Inflammatory macrophage treated with lipopolysaccharide for 1 hour (primary cell): ENCODE measurements around the gene ZNF462.
"Not testable (repeated sequence)": the region's sequence is repeated elsewhere in the genome, so short reads cannot be mapped to it uniquely, and the experiment has no call there.

Experiments used
- DNase-seq, 2 donors: peaks; one replicate each; pipeline ENCODE4 v3.0.0-alpha.2; 2020 to 2022

Gene ZNF462

DNA sequence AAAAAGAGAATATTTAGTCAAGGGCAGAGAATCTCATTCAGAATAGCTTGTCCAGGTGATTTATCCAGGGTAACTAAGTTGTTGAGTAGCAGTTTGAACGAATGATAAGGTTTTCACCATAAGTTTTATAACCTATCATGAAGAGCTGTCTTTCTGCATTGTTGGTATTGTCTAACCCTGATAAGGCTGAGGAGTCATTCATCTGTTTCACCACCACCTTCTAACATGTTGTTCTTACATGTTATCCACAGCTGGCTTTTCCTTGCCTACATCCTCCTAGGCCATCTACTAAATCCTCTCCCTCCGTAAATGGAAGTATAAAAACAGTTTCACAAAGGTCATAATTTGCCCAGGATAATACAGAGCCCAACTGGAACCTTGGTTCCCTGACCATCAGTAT is 24.1 kb downstream of the ZNF462 start:
- DNase-seq = no peak

DNA sequence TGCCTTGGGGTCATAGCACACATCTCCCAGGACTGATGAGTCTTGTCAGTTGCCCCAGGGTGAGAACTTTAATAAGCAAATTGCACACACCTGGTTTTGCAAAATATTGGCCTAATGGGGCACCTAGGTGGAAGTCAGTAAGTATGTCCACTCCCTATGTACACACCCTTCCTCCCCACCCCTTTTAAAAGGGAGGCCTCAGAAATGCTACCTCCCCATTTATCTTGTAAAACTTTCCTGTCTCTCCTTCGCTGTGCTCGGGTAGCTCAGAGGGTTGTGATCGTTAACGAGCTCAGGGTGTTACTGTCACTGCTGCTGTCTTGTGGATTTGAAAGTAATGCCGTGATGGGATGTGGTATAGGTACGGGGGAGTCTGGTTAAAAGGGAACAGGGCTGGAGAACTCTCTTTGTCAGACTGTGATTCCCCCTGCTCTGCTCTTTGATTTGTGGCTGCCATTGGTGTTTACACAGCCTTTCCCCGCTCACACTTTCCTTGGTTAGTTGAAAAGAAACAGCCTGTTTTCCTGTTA is 26.2 kb downstream of the ZNF462 start:
- DNase-seq = no peak

DNA sequence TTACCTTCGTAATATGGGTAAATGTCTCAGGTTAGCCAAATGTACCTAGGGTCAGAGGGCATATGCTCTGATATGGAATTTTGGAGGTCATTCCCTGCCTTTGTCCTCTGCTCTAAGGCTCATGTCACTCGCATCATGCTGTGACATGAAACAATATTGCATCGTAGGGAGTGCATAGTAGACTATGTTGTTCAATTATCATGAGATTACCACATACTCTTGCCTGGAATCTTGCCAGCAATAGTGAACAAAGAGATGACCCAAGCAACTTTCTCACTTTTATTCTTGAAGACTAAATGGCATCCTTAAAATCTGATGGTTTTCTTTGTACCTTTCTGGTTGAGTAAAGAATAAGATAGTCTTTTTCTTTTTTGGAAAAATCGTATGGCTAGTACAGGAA is 27.6 kb downstream of the ZNF462 start:
- peak in 1 of 2 donors; percentile 14 for DNase-seq

DNA sequence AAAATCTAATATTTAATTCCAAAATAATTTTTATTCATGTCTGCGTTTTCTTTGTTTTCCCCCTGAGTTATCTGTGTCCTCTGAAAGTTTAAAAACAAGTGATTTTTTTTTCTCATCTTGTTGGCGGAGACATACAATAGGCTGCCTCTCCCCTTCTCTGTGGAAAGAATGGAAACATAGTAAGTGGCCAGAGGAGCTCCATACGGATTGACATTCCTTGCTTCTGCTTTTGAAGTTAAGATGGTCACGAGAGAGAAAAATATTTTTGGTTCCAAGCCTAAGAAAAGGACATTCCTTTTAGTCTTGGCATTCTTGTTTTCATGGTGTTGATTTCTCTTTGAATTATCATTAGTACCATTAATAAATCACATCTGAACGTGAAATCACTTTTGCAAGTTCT is 28.3 kb downstream of the ZNF462 start:
- no peak for DNase-seq

DNA sequence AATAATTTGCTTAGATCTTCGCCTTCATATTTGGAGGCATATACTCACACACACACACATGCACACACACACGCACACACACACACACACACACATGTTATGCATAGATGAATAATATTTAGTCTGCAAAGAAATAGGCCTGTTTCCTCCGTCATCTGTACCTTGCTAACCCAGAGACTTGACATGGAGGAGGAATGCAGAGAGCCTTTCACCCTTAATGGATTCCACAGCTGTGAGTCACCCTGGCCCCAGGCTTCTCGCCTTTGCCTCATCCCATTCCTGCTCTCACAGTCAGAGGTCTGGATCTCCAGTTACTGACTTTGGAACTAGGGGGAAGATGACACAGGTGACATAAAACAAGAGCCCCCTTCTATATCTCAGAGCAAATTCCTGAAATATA is 29.7 kb downstream of the ZNF462 start:
- no peak for DNase-seq

DNA sequence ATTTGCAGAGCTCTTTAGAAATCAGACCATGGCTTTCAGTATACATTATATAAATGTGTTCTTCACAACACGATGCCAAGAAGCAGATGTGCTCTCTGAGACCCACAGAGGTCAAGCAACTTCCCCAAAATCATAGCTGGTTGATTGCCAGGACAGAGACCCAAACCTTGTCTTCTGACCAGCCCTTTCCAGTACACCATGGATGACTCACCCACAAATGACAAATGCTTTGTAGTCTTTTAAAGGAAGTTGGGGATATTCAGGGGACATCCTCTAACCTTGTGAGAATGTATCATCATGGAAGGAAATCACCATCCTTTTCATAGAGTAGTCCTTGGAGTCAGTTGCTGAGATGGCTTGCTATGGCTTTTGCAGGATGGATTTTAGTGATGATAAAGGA is 30.1 kb downstream of the ZNF462 start:
- DNase-seq = peak; percentile 70 to 95

DNA sequence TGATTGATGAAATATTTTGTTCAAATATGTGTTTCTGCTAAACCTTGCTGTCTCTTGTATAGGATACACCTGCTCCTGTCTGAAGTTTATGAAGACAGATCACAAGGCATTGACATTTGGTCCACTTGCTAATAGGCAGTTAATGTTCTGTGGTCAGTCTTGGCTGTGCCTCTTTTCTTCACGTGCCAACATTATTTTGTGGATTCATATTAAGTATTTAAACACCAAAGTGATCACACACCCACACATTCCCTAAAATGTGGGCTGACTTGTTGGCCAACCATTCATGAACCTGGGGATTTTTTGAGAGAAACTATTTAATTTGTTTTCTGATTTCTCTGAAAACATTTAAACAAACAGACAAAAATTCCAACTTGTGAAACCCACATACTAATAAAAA is 33.7 kb downstream of the ZNF462 start:
- peak; percentile 9 to 43 for DNase-seq

DNA sequence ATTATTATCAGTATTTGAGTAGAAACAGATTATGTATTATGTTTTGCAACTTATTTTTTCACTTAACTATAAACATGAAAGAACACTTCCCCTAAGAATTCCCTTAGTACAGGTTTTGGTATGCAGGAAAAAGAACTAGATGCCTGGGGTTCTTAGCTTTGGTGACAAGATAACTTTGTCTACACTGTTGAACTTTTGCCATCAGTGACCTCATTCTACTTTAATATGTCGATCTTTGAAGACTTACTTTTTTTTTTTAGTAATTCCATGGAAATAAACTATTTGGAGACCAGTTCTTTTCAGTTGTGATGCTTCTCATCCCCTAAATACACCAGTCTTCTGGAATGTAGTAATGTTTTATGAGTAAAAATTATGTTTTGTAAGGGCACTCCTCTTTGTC is 34.3 kb downstream of the ZNF462 start:
- no peak for DNase-seq

DNA sequence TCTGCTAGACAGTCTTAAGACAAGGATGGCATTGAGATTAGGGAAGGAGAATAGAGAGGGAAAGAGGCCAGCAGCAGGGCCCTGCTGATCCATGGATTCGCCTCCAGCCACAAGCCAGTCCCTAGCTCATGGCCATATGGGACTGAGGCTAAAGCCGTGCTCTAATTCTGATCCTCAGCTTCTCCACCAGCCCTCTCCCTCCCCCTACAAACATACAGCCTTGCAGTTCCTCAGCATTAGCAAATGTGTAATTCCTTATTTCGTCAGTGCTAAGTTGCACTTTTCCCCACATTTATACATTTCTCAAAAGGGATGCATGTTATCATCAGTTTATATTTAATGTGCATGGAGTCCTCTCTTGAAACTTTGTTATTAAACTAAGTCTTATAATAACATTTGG is 34.8 kb downstream of the ZNF462 start:
- DNase-seq = peak; percentile 9 to 35

DNA sequence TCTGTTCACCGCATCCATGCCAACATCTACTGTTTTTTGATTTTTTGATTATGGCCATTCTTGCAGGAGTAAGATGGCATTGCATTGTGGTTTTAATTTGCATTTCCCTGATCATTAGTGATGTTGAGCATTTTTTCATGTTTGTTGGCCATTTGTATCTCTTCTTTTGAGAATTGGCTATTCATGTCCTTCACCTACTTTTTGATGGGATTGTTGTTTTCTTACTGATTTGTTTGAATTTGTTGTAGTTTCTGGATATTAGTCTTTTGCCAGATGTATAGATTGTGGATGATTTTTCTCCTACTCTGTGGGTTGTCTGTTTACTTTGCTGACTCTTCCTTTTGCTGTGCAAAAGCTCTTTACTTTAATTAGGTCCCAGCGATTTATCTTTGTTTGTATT is 37.6 kb downstream of the ZNF462 start:
- DNase-seq = not testable (repeated sequence)

DNA sequence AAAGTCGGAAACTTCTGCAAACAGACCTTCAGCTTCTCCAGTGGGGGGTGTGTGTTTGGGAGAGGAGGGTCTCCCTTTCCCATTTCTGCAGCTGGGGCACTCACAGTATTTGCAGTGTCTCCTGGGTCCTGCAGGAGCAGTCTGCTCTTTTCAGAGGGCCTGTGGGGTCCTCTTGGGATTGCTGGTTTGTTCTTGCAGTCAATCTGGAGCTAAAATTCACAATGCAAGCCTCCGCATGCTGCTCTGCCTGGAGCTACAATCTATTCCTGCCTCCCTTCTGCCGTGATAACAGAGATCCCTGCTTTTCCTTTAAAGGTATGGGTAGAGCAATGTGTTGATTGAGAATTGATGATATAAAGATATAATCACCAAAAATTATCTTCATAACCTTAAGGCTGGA is 43.2 kb downstream of the ZNF462 start:
- DNase-seq = no peak

DNA sequence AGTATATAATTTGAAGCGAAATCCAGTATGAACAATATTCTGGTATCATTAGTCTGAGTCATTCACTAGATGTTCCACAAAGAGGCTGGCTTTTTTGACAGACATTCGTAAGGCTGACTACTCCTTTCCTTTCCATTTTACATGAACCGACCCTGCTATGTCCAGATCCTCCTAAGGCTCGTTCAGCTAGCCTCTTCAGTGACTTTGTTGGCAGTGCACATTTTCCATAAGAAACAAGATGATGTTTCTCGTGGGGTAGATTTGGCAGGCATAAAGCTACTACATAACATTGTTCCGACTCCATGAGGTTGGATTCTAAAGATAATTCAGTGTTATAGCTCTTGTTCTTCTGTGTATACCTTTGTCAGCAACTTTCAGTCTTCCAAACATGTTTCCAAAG is 49.0 kb downstream of the ZNF462 start:
- DNase-seq = no peak

DNA sequence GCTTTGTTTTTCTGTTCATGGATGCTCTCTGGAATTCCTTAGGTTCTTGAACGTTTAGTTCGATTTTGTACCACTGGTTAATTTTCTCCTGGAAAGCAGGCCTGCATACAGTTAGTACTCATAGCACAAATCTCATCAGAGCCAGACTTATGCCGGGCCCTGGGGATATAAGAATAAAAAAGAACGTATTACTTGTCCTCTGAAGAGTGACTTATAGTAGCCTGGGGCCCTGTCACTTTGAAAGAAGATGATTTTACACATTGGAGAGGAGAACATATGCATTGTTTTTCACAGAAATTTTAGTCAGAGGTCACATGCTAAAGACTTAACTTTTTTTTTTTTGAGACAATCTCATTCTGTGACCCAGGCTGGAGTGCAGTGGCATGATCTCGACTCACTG is 50.3 kb downstream of the ZNF462 start:
- no peak for DNase-seq

DNA sequence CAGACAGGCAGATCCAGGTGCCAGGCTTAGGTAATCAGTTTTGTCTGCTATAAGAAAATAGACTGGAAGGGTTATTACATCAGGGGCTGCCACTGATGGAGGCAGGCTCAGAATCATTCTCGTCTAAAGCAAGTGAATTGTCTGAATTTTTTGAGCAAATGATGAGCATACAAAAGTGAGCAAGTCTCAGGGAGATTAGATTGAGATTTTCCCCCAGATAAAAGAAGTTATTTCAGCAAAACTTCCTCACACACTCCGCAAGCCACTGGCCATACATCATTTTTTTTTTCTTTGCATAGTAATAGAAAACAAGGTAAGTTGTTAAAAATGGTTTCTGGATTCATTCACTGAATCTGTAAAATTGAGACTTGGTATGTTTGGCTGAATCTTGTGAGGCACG is 52.9 kb downstream of the ZNF462 start:
- no peak for DNase-seq

DNA sequence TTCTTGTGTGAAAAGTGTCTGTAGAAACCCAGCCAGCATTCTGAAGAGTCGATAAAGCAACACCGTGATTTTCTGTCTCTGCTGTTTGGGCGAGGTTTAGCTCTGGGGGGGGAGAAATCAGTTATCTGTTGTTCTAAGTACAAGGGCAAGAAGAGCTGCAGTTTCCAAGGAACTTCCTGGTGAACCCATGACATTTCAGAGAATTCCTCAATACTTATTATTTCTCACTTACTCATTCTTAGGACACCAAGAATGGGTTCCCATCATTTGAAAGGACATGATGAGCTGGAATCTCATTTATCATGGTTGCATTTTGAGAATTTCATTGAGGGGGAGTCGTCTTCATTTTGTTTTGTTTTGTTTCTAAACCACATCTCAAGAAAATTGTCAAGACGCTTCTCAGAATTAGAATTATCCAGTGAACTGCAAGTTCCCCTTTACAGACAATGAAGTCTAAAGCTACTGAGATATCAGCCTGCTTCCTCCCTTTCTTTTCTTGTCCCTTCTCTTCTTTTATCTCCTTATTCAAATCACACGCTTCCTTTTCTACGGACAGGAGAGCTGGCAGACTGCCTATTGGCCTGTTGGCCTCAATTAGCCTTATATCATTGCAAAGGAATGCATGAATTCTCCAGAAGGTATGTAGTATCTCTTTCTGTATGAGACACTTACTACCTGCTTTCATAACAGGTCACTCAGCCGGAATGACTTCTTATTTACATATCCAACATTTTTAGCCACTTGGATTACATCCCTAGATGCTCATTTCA is 53.7 kb downstream of the ZNF462 start:
- DNase-seq = no peak

DNA sequence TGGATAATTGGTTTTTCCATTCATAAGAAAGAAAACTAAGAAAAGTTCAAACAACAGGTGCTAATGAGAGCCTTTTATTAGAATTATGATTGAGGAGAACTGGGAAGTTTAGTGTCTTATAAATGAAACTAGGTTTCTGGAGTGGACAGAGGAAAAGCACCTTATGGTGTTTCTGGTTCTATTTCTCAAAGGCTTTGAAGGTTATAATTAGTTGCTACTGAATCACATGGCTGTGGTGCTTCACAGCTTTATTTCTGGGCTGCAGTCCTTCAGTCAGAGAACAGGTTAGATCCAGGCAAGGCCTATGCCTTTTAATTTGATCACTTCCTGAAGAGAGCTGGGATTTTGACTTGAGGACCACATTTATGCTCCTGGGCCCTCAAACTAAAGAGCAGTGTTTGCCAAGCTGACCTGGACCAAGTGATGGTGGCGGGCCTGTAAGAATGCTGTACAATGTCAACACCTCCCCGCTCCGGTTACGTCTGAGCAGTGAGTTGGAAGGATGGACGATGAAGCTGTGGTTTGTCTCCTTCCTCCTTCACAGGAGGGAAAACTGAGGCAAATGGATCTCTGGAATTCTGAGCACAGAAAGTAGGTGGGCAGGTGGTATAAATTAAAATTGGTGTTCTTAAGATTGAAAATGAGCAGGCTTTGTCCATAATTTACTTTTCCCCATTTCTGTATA is 56.0 kb downstream of the ZNF462 start:
- no peak for DNase-seq

DNA sequence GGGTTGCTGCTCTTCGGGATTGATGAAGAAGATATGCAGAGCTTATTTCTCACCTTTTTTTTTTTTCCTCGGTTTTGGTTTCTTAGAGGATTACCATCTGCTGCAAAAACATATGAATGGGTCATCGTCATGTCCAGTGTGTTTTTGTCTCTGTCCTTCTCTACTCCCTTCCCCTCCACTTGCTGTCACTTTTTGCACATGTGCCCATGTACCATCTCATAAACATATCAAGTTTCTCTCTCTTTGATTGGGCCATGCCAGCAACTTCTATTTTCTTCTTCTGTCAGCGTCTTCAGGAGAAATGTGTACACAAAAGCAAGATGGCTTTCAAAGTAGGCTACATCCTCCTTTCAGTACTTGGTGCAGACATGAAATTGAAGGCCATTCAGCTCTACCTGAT is 57.1 kb downstream of the ZNF462 start:
- no peak for DNase-seq

DNA sequence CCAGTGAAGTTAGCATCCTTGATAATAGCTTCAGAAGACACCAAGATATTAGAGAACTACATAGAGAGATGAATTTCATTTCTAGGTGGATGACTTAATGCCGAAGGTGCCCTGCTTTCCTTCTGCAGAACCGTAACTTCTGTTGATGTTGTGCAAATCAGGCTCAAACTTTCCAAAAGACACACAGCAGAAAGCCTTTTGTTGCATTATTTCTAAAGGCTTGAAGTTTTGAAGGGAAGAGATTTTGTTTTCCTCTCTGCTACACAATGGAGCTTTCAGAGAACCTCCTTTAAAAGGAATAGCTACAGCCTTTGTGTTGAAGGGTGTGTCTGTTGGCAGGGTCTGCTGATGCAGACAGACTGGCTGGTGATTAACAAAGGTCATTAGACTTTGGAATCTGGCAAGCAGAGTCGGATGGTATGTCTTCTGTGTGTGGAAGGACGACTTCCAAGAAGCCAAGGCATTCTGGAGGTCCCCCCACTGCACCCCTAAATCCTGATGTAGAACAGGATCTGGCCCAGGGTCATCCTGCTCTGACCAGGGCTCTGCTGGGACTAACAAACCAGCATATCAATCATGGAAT is 57.8 kb downstream of the ZNF462 start:
- no peak for DNase-seq

DNA sequence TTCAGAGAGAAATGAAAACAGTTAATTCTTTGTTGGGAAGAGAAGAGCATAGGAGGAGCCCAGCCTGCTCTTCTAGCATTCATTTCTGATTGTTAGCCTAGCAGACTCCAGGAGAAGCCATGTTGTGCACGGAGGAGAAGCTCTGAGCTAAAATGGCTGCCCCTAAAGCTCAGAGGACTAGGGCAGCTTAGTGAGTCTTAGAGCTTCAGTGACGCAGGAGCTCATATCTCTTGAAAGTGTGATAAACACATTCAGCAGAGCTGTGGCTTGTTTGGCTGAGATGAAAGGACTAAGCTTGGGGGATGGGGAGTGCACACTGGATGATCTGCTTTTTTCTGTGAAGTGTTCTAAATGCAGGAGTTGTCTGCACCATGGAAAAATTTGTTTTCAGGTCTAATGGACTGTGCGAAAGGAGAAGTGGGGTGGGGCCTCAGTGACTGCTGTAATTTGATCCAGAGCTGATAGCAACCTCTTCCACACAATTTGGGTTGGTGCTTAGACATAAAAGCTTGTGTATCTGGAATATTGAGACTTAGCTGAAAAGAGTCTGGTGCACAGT is 58.5 kb downstream of the ZNF462 start:
- DNase-seq = no peak

DNA sequence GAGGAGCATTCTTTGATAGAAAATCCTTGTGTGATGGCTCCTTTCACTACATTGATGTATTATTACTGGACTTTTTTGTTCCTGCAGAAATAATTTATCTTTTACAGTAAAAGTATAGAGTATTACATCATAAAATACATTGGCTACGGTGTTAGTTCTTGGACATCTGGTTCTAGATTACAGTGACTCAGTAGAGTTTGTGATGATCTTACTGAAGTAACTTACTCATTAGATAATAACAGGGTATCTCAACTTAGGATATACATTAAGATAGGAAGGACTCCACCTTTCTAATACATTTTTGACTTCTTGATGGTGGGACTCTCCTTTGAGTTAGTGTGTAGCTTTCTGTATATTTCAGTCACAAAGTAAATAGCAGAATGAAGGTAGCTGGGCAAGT is 59.1 kb downstream of the ZNF462 start:
- no peak for DNase-seq

DNA sequence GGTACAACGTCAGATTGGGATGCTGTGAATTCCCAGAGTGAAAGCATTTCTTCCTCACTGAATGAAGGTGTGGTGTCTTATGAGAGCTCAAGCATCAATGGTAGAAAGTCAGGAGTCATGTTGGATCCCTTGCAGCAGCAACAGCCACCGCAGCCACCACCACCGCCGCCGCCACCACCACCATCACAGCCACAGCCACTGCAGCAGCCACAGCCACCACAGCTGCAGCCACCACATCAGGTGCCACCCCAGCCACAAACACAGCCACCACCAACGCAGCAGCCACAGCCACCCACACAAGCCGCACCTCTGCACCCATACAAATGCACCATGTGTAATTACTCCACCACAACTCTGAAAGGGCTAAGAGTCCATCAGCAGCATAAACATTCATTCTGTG is 62.4 kb downstream of the ZNF462 start:
- no peak for DNase-seq

DNA sequence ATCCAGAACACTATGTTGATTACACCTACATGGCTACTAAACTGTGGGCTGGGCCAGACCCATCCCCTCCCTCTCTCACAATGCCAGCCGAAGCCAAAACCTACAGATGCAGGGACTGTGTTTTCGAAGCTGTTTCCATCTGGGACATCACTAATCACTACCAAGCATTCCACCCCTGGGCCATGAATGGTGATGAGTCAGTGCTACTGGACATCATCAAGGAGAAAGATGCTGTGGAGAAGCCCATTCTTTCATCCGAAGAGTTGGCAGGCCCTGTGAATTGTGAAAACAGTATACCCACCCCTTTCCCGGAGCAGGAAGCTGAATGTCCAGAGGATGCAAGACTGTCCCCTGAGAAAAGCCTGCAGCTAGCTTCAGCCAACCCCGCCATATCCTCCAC is 65.0 kb downstream of the ZNF462 start:
- no peak for DNase-seq

DNA sequence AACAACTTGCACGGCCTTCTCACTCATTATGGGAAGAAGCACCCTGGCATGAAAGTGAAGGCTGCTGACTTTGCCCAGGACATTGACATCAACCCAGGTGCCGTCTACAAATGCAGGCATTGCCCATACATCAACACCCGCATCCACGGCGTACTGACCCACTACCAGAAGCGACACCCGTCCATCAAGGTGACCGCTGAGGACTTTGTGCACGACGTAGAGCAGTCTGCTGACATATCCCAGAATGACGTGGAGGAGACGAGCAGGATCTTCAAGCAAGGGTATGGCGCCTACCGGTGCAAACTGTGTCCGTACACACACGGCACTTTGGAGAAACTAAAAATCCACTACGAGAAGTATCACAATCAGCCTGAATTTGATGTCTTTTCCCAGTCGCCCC is 65.4 kb downstream of the ZNF462 start:
- DNase-seq = no peak
